GM23248 (cell line): Measurements from ENCODE around the gene MAGEF1. TPM values are rescaled to one million over a fixed set of nuclear protein-coding genes. Genes with fewer than 3 reads are reported as not detected.

Experiments used
- DNase-seq: peaks from one replicate; pipeline ENCODE4 v3.0.0-alpha.2; 2015
- H2AFZ ChIP-seq: fragments of 200-600 bp; sonication (generic); 2 replicates; pipeline ENCODE4 v1.6.1; 2016; ENCODE audit warnings: antibody characterized with exemption
- H3F3A ChIP-seq: fragments of 200-600 bp; sonication (generic); 2 replicates; pipeline ENCODE4 v1.6.1; 2016; ENCODE audit warnings: mild to moderate bottlenecking, antibody characterized with exemption, mixed run types; ENCODE audit not compliant: insufficient read depth
- H3K27ac ChIP-seq: fragments of 200-600 bp; sonication (generic); 2 replicates; pipeline ENCODE4 v1.5.1; 2016; ENCODE audit warnings: mild to moderate bottlenecking
- H3K27me3 ChIP-seq: fragments of 200-600 bp; sonication (generic); replicated peaks from 2 replicates; pipeline ENCODE4 v1.6.1; 2016; ENCODE audit warnings: mild to moderate bottlenecking; ENCODE audit not compliant: insufficient read depth
- H3K36me3 ChIP-seq: fragments of 200-600 bp; sonication (generic); 2 replicates; pipeline ENCODE4 v1.6.1; 2016; ENCODE audit warnings: low read depth, mild to moderate bottlenecking
- H3K4me1 ChIP-seq: fragments of 200-600 bp; sonication (generic); 2 replicates; pipeline ENCODE4 v1.6.1; 2016; ENCODE audit warnings: mild to moderate bottlenecking; ENCODE audit not compliant: insufficient read depth
- H3K4me2 ChIP-seq: fragments of 200-600 bp; sonication (generic); one replicate; pipeline ENCODE4 v1.6.1; 2016; ENCODE audit warnings: mild to moderate bottlenecking; ENCODE audit not compliant: unreplicated experiment
- H3K4me3 ChIP-seq: fragments of 200-600 bp; sonication (generic); 2 replicates; pipeline ENCODE4 v1.5.1; 2016; ENCODE audit warnings: mild to moderate bottlenecking
- H3K79me2 ChIP-seq: fragments of 200-600 bp; sonication (generic); 2 replicates; pipeline ENCODE4 v1.6.1; 2016; ENCODE audit warnings: mild to moderate bottlenecking; ENCODE audit not compliant: insufficient read depth
- H3K9ac ChIP-seq: fragments of 200-600 bp; sonication (generic); 2 replicates; pipeline ENCODE4 v1.6.1; 2016; ENCODE audit warnings: mild to moderate bottlenecking
- H3K9me2 ChIP-seq: fragments of 200-600 bp; sonication (generic); 2 replicates; pipeline ENCODE4 v1.6.1; 2016; ENCODE audit warnings: mixed run types, mild to moderate bottlenecking, moderate library complexity; ENCODE audit not compliant: insufficient read depth
- H3K9me3 ChIP-seq: fragments of 200-600 bp; sonication (generic); one replicate; pipeline ENCODE4 v1.6.1; 2017; ENCODE audit warnings: low read depth
- H4K20me1 ChIP-seq: fragments of 200-600 bp; sonication (generic); 2 replicates; pipeline ENCODE4 v1.6.0; 2016; ENCODE audit not compliant: insufficient read depth
- EZH2 ChIP-seq: fragments of 200-600 bp; sonication (generic); IDR thresholded peaks from 2 replicates; pipeline ENCODE4 v1.6.1; 2018; ENCODE audit warnings: antibody characterized with exemption, mild to moderate bottlenecking; ENCODE audit not compliant: insufficient read depth, poor library complexity, severe bottlenecking
- EZH2phosphoT487 ChIP-seq: fragments of 200-600 bp; sonication (generic); IDR thresholded peaks from 2 replicates; pipeline ENCODE4 v1.6.1; 2018; ENCODE audit warnings: antibody characterized with exemption, moderate library complexity, mild to moderate bottlenecking, low read depth; ENCODE audit not compliant: insufficient read depth
- WGBS, 2 experiments: methylation state at CpG; one replicate each; pipeline ENCODE4 v1.1.6; 2015 to 2017; ENCODE audit warnings: low lambda C conversion rate in 2 of 2, low coverage in 1 of 2; ENCODE audit errors: missing lambda C conversion rate in 2 of 2; 5-methylcytosine and 5-hydroxymethylcytosine counted together
- in situ Hi-C: fragments of 300-500 bp; cut with MboI; formaldehyde crosslinking; loops from 2 replicates; pipeline ENCODE4 v1.15.0; 2020
- polyA plus RNA-seq: library from polyadenylated mRNA; unstranded; fragments of >200 nt; fragmentation: Nextera tagmentation; extraction: Ambion mirVana; gene quantifications from 2 replicates; pipeline ENCODE4 v1.2.1, GENCODE V29; 2016
- total RNA-seq: library from RNA; depleted of rRNA; stranded (reverse); fragments of >200 nt; shearing (Covaris generic); gene quantifications from 2 replicates; pipeline ENCODE4 v1.2.3, GENCODE V29; 2014

The MAGEF1 gene
- total and polyA plus RNA-seq, 2 experiments from 2014 or later = 38.9 to 39.0 TPM

- DNase-seq = no peak
- no peaks in the 10 kb centered on the region for H3K4me1 ChIP-seq
- no peak overlapping the region for H3K9ac ChIP-seq
- H3K9me2 ChIP-seq = no peaks in the 10 kb centered on the region
- H3K36me3 ChIP-seq = no peaks in the 10 kb centered on the region
- peaks cover 5% of the 10 kb centered on the region; the same call in 1 of the 2 replicates for H3K27me3 ChIP-seq
- no peaks in the 10 kb centered on the region for H3K9me3 ChIP-seq
- no peaks in the 10 kb centered on the region for H3K79me2 ChIP-seq
- TF ChIP-seq EZH2 (no peak), EZH2phosphoT487 (no peak)
- H3K4me2 ChIP-seq = no peak overlapping the region
- H3F3A ChIP-seq = no peaks in the 10 kb centered on the region
- H3K27ac ChIP-seq = no peak overlapping the region
- H3K4me3 ChIP-seq = no peak overlapping the region
- in situ Hi-C loops = no loop called here
- 86 to 88% methylated on average over 16 of the region's 16 CpGs for WGBS, 2 experiments
- H4K20me1 ChIP-seq = no peaks in the 10 kb centered on the region
- no peak overlapping the region for H2AFZ ChIP-seq
Observed at GRCh38 chr3:184678317-184679055, 33.4 kb downstream of the MAGEF1 start.

- in situ Hi-C loops = no loop called here
- H3K9me3 ChIP-seq = no peaks in the 10 kb centered on the region
- no peaks in the 10 kb centered on the region for H3K36me3 ChIP-seq
- H3K27me3 ChIP-seq = peaks cover 5% of the 10 kb centered on the region; the same call in 1 of the 2 replicates
- no peak for TF ChIP-seq EZH2phosphoT487
- TF ChIP-seq EZH2 = no peak
- H3K79me2 ChIP-seq = no peaks in the 10 kb centered on the region
- no peak overlapping the region for H3K4me3 ChIP-seq
- no peak overlapping the region for H3K9ac ChIP-seq
- WGBS, 2 experiments = 81 to 83% methylated on average over 17 of the region's 17 CpGs
- no peak for DNase-seq
- H2AFZ ChIP-seq = no peak overlapping the region
- no peaks in the 10 kb centered on the region for H3K4me1 ChIP-seq
- no peaks in the 10 kb centered on the region for H3K9me2 ChIP-seq
- H3K4me2 ChIP-seq = no peak overlapping the region
- H4K20me1 ChIP-seq = no peaks in the 10 kb centered on the region
- no peak overlapping the region for H3K27ac ChIP-seq
- no peaks in the 10 kb centered on the region for H3F3A ChIP-seq
Observed at GRCh38 chr3:184677344-184678316, 34.2 kb downstream of the MAGEF1 start.

GRCh38 chr3:184676927-184677326, 34.9 kb downstream of the MAGEF1 start:
- no peaks in the 10 kb centered on the region for H3K9me2 ChIP-seq
- no peaks in the 10 kb centered on the region for H4K20me1 ChIP-seq
- no peak overlapping the region for H3K9ac ChIP-seq
- no peak overlapping the region for H2AFZ ChIP-seq
- H3K36me3 ChIP-seq = no peaks in the 10 kb centered on the region
- no peak overlapping the region for H3K27ac ChIP-seq
- no peaks in the 10 kb centered on the region for H3K9me3 ChIP-seq
- in situ Hi-C loops = no loop called here
- H3F3A ChIP-seq = no peaks in the 10 kb centered on the region
- WGBS, 2 experiments = 90% methylated on average over 8 of the region's 8 CpGs
- H3K27me3 ChIP-seq = peaks cover 5% of the 10 kb centered on the region; the same call in 1 of the 2 replicates
- H3K79me2 ChIP-seq = no peaks in the 10 kb centered on the region
- no peaks in the 10 kb centered on the region for H3K4me1 ChIP-seq
- no peak overlapping the region for H3K4me2 ChIP-seq
- no peak overlapping the region for H3K4me3 ChIP-seq
- no peak for DNase-seq
- no peak for TF ChIP-seq EZH2
- TF ChIP-seq EZH2phosphoT487 = no peak

GRCh38 chr3:184674626-184675025, 37.2 kb downstream of the MAGEF1 start:
- in situ Hi-C loops = no loop called here
- H3K4me1 ChIP-seq = no peaks in the 10 kb centered on the region
- H3K4me3 ChIP-seq = no peak overlapping the region
- H3F3A ChIP-seq = no peaks in the 10 kb centered on the region
- H3K36me3 ChIP-seq = no peaks in the 10 kb centered on the region
- no peaks in the 10 kb centered on the region for H3K9me2 ChIP-seq
- no peaks in the 10 kb centered on the region for H3K79me2 ChIP-seq
- no peaks in the 10 kb centered on the region for H4K20me1 ChIP-seq
- DNase-seq = no peak
- H2AFZ ChIP-seq = no peak overlapping the region
- H3K9ac ChIP-seq = no peak overlapping the region
- no peak overlapping the region for H3K4me2 ChIP-seq
- H3K27ac ChIP-seq = no peak overlapping the region
- TF ChIP-seq EZH2phosphoT487 = no peak
- TF ChIP-seq EZH2 = no peak
- H3K9me3 ChIP-seq = no peaks in the 10 kb centered on the region
- peaks cover 5% of the 10 kb centered on the region; the same call in 1 of the 2 replicates for H3K27me3 ChIP-seq
- whole genome bisulfite sequencing, 2 experiments = 78 to 90% methylated on average over 1 of the region's 1 CpG
